Suprapubic skin (tissue), 4 donors: Measurements from ENCODE around the gene SDHA. TPM values are rescaled to one million over a fixed set of nuclear protein-coding genes. Genes with fewer than 3 reads are reported as not detected.
A peak's percentile ranks its signal among the peaks of the same experiment; 100 is the strongest.
"Not testable (repeated sequence)": the region's sequence is repeated elsewhere in the genome, so short reads cannot be mapped to it uniquely, and the experiment has no call there.

Source experiments
- DNase-seq, 2 donors: peaks; one replicate each; pipeline ENCODE4 v3.0.0-alpha.2; 2019; ENCODE audit warnings: low spot score in 2 of 2
- H3K27ac ChIP-seq: fragments of 200-600 bp; sonication (generic); one replicate; pipeline ENCODE4 v1.5.1; 2019
- H3K27me3 ChIP-seq: fragments of 200-600 bp; sonication (generic); one replicate; pipeline ENCODE4 v1.5.1; 2019
- H3K36me3 ChIP-seq: fragments of 200-600 bp; sonication (generic); one replicate; pipeline ENCODE4 v1.5.1; 2019
- H3K4me1 ChIP-seq: fragments of 200-600 bp; sonication (generic); one replicate; pipeline ENCODE4 v1.5.1; 2019
- H3K4me3 ChIP-seq: fragments of 200-600 bp; sonication (generic); one replicate; pipeline ENCODE4 v1.5.1; 2019; ENCODE audit warnings: mild to moderate bottlenecking
- H3K9me3 ChIP-seq: fragments of 200-600 bp; sonication (generic); one replicate; pipeline ENCODE4 v1.5.1; 2019
- EP300 ChIP-seq: sonication (generic); formaldehyde crosslinking; IDR thresholded peaks from one replicate; pipeline ENCODE4 v1.6.1; 2017; ENCODE audit warnings: antibody characterized with exemption
- POLR2A ChIP-seq, 2 donors: fragments of 450-650 bp; IDR thresholded peaks; one replicate each; pipeline ENCODE4 v1.6.1; 2017; ENCODE audit warnings: antibody characterized with exemption in 2 of 2, mild to moderate bottlenecking in 2 of 2, moderate library complexity in 2 of 2
- POLR2AphosphoS5 ChIP-seq, 3 donors: sonication (generic); formaldehyde crosslinking; IDR thresholded peaks; one replicate each; pipeline ENCODE4 v1.6.1; 2017; ENCODE audit warnings: antibody characterized with exemption in 3 of 3
- WGBS: methylation state at CpG from one replicate; pipeline ENCODE4 v1.1.5; 2018; 5-methylcytosine and 5-hydroxymethylcytosine counted together
- total RNA-seq, 4 donors: library from RNA; depleted of rRNA; stranded (reverse); fragments of >200 nt; gene quantifications; one replicate each; pipeline ENCODE4 v1.1.0, GENCODE V29; 2016
- TF ChIP-seq, protein P1 (sequence below), 2 donors: fragments of 200-600 bp in 1 of 2; fragments of 450-650 bp in 1 of 2; sonication (generic) in 1 of 2; IDR thresholded peaks; one replicate each; pipeline ENCODE4 v1.5.1; 2016 to 2019; ENCODE audit warnings: antibody characterized with exemption in 2 of 2, mild to moderate bottlenecking in 1 of 2, moderate library complexity in 1 of 2

The SDHA gene
- total RNA-seq, 4 donors from 2014 or later: 51.5 to 80.2 (median 68.7) TPM

DNA sequence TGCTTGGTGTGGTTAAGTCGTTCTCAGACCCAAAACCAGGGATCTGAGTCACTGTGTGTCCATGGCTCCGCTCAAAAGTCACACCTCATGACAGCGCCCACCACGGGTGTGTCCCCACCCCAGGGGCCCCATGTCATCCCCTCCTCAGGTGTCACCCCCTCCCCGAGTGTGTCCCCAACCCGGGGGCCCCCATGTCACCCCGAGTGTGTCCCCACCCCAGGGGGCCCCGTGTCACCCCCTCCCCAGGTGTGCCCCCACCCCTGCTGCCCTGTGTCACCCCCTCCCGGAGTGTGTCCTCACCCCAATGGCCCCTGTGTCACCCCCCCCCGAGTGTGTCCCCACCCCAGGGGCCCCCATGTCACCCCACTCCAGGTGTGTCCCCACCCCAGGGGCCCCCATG lies 21.8 kb upstream of the SDHA start:
- Histone ChIP-seq H3K27ac (no peak overlapping the region), H3K27me3 (peaks cover 15% of the 10 kb centered on the region), H3K4me1 (peaks cover 9% of the 10 kb centered on the region), H3K4me3 (no peak overlapping the region), H3K9me3 (no peaks in the 10 kb centered on the region), H3K36me3 (no peaks in the 10 kb centered on the region)
- TF ChIP-seq, protein P1, sequence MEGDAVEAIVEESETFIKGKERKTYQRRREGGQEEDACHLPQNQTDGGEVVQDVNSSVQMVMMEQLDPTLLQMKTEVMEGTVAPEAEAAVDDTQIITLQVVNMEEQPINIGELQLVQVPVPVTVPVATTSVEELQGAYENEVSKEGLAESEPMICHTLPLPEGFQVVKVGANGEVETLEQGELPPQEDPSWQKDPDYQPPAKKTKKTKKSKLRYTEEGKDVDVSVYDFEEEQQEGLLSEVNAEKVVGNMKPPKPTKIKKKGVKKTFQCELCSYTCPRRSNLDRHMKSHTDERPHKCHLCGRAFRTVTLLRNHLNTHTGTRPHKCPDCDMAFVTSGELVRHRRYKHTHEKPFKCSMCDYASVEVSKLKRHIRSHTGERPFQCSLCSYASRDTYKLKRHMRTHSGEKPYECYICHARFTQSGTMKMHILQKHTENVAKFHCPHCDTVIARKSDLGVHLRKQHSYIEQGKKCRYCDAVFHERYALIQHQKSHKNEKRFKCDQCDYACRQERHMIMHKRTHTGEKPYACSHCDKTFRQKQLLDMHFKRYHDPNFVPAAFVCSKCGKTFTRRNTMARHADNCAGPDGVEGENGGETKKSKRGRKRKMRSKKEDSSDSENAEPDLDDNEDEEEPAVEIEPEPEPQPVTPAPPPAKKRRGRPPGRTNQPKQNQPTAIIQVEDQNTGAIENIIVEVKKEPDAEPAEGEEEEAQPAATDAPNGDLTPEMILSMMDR (IDR thresholded peaks at IDR 0.05): no peak
- no peak for TF ChIP-seq POLR2A (IDR thresholded peaks at IDR 0.05)
- TF ChIP-seq EP300: no peak
- no peak for TF ChIP-seq POLR2AphosphoS5 (IDR thresholded peaks at IDR 0.05)
- WGBS: 72% methylated on average over 4 of the region's 10 CpGs
- peak in 1 of 2 donors; percentile 66 for DNase-seq

DNA sequence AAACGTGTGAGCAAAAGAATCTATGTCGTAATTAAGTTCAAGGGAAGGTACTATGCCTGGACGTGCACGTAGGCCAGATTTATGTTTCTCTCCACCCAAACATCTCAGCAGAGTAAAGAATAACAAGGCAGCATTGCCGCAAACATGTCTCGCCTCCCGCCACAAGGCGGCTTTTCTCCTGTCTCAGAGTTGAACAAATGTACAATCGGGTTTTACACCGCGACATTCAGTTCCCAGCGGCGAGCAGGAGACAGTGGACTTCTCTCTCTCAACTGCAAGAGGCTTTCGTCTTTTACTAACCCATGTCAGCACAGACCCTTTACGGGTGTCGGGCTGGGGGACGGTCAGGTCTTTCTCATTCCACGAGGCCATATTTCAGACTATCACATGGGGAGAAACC lies 21.1 kb upstream of the SDHA start:
- 40% methylated on average over 18 of the region's 18 CpGs for WGBS

DNA sequence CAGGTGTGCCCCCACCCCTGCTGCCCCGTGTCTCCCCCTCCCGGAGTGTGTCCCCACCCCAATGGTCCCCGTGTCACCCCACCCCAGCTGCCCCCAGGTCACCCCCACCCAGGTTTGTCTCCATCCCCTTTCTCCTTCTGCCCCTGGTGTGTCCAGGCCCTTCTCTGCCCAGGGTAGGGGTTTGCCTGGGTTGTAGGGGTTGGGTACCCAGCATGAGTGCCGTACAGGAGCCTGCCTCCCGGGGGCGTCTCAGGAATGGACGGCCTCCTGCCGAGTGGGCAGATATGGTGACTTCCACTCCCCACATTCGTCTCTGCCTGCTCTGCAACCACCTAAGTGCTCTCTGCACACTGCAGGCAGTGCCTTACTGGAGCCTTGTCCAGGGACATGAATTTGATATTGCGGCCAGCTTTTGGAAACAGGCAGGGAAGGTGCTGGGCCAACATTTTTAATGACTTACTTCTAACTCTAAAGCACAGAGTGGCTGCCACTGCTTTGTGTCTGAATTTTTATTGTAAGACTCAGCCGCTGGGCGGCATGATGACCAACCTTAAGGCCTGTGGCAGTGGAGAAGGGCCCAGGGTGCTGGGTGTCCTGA lies 20.1 kb upstream of the SDHA start:
- H3K27ac ChIP-seq: no peak overlapping the region
- peaks cover 2% of the 10 kb centered on the region for H3K36me3 ChIP-seq
- WGBS: 89% methylated on average over 10 of the region's 12 CpGs
- no peak for TF ChIP-seq POLR2AphosphoS5 (IDR thresholded peaks at IDR 0.05)
- TF ChIP-seq POLR2A (IDR thresholded peaks at IDR 0.05): no peak
- TF ChIP-seq, protein P1 (IDR thresholded peaks at IDR 0.05): no peak
- no peak for TF ChIP-seq EP300
- no peaks in the 10 kb centered on the region for H3K9me3 ChIP-seq
- DNase-seq: peak in 1 of 2 donors; percentile 60
- no peak overlapping the region for H3K4me3 ChIP-seq
- no peaks in the 10 kb centered on the region for H3K27me3 ChIP-seq
- H3K4me1 ChIP-seq: peaks cover 4% of the 10 kb centered on the region

More for the DNA sequence above, 21.1 kb upstream of the SDHA start:
- DNase-seq: peak in 1 of 2 donors; percentile 49
- not testable (repeated sequence) for H3K4me3 ChIP-seq, H3K36me3 ChIP-seq, H3K27me3 ChIP-seq, H3K9me3 ChIP-seq, H3K4me1 ChIP-seq, H3K27ac ChIP-seq

DNA sequence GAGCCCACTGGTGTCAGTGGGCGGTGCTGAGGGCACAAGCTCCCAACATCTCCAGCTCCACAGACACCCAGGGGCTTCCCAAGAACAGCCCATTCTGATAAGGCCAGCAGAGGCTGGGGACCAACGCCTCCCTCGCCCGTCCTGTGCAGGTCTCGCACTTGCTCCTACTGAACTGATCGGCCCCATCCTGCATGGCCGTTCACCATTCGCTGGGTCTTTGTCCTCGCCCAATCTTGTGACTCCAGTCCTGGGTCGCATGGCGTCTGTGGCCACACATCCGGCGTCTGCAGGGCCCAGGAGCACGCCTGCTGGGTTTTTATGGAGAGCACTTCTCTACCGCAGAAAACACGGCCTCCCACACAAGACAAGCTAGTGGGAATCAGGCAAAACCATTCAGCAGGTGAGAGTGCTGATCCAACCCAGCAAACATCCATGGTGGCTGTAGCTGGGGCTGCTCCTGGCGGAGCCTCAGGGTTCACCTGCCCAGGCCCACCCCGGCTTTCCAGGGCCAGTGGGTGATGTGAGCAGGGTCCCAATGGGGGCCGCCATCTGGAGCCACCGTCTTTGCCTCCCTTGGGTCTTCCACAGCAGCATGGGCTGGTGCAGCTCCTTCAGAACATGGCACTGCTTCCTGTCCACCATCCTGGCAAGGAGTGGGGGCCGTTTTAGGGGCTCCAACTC lies 19.5 kb upstream of the SDHA start:
- no peaks in the 10 kb centered on the region for H3K9me3 ChIP-seq
- 97% methylated on average over 19 of the region's 21 CpGs for WGBS
- H3K4me3 ChIP-seq: no peak overlapping the region
- no peaks in the 10 kb centered on the region for H3K27me3 ChIP-seq
- peaks cover 4% of the 10 kb centered on the region for H3K4me1 ChIP-seq
- no peak overlapping the region for H3K27ac ChIP-seq
- TF ChIP-seq POLR2A (IDR thresholded peaks at IDR 0.05) (no peak), EP300 (no peak), POLR2AphosphoS5 (IDR thresholded peaks at IDR 0.05) (no peak)
- TF ChIP-seq, protein P1 (IDR thresholded peaks at IDR 0.05): no peak
- peaks cover 8% of the 10 kb centered on the region for H3K36me3 ChIP-seq
- DNase-seq: peak in 1 of 2 donors; percentile 78

DNA sequence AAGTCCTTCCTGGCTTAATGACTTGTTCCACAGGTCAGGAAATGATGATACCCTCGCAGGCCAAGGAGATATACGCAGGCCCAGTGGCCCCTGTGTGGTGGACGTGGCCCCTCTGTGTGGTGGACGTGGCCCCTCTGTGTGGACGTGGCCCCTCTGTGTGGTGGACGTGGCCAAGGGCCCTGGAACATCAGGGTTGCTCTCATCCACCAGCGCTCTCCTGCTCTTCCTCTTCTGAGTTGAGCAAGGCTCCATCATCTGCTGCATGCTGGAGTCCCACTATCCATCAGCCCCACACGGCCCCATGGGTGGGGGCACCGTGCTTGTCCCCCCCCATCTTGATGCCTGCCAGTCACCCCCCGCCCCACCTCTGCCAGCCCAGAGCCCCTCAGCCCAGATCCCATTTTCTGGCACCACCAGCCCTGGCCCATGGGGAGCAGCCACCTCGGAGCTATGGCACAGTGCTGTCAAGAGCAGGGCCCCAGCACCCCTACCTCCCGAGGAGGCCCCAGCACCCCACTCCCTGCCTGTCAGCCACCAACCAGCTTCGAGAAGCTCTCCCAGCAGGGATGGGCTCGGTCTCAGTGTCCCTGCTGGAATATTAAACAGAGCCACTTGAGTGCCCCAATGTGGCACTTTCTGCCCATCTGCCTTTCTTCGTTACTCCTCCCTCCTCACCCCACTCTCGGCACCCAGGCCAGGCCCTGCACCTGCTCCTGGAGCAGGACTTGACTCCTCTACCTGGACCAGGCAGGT lies 18.7 kb upstream of the SDHA start:
- no peak overlapping the region for H3K27ac ChIP-seq
- H3K4me3 ChIP-seq: no peak overlapping the region
- 93% methylated on average over 10 of the region's 16 CpGs for WGBS
- peaks cover 15% of the 10 kb centered on the region for H3K36me3 ChIP-seq
- DNase-seq: peak in 1 of 2 donors; percentile 69
- H3K9me3 ChIP-seq: no peaks in the 10 kb centered on the region
- no peaks in the 10 kb centered on the region for H3K27me3 ChIP-seq
- TF ChIP-seq POLR2A (IDR thresholded peaks at IDR 0.05) (no peak), POLR2AphosphoS5 (IDR thresholded peaks at IDR 0.05) (no peak), EP300 (no peak)
- TF ChIP-seq, protein P1 (IDR thresholded peaks at IDR 0.05): no peak
- peaks cover 4% of the 10 kb centered on the region for H3K4me1 ChIP-seq
